ENCODE data around the gene SDHC.

DNA sequence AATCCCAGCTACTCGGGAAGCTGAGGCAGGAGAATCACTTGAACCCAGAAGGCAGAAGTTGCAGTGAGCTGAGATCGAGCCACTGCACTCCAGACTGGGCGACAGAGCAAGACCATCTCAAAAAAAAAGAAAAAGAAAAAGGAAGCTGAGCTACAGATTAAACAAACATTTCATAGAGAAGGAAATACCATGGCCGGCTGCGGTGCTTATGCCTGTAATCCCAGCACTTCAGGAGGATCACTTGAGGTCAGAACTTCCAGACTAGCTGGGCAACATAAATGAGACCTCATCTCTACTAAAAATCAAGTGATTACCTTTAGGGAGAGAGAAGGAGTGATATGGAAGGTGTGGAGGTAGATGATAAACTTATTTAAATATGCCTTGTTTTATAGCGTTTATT is 67.5 kb downstream of the SDHC start:
- TF ChIP-seq POLR2AphosphoS5 (IDR thresholded peaks at IDR 0.05; ENCODE audit: low read depth, low read length) (no peak), TAF1 (IDR thresholded peaks at IDR 0.05; ENCODE audit: borderline replicate concordance, insufficient read depth, low read length) (no peak), FOXP2 (optimal IDR thresholded peaks at IDR 0.05; ENCODE audit: borderline replicate concordance, extremely low read depth, extremely low read length, insufficient read depth) (no peak), SIN3A (IDR thresholded peaks at IDR 0.05; ENCODE audit: borderline replicate concordance, insufficient read depth, low read length) (no peak)
- TF ChIP-seq, protein P1, sequence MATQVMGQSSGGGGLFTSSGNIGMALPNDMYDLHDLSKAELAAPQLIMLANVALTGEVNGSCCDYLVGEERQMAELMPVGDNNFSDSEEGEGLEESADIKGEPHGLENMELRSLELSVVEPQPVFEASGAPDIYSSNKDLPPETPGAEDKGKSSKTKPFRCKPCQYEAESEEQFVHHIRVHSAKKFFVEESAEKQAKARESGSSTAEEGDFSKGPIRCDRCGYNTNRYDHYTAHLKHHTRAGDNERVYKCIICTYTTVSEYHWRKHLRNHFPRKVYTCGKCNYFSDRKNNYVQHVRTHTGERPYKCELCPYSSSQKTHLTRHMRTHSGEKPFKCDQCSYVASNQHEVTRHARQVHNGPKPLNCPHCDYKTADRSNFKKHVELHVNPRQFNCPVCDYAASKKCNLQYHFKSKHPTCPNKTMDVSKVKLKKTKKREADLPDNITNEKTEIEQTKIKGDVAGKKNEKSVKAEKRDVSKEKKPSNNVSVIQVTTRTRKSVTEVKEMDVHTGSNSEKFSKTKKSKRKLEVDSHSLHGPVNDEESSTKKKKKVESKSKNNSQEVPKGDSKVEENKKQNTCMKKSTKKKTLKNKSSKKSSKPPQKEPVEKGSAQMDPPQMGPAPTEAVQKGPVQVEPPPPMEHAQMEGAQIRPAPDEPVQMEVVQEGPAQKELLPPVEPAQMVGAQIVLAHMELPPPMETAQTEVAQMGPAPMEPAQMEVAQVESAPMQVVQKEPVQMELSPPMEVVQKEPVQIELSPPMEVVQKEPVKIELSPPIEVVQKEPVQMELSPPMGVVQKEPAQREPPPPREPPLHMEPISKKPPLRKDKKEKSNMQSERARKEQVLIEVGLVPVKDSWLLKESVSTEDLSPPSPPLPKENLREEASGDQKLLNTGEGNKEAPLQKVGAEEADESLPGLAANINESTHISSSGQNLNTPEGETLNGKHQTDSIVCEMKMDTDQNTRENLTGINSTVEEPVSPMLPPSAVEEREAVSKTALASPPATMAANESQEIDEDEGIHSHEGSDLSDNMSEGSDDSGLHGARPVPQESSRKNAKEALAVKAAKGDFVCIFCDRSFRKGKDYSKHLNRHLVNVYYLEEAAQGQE (IDR thresholded peaks at IDR 0.05; ENCODE audit: insufficient read depth in 1 of 2, low read depth in 2 of 2, low read length in 2 of 2), result no peak

All from PFSK-1 (cell line).